HPDE6-E6E7 (cell line): ENCODE measurements around the gene SPATS2.
"Not testable (repeated sequence)": the region's sequence is repeated elsewhere in the genome, so short reads cannot be mapped to it uniquely, and the experiment has no call there.

ENCODE experiments used
- DNase-seq: peaks from one replicate; pipeline ENCODE4 v3.0.0; 2011; ENCODE audit warnings: missing footprints; ENCODE audit errors: extremely low spot score

The SPATS2 gene

DNA sequence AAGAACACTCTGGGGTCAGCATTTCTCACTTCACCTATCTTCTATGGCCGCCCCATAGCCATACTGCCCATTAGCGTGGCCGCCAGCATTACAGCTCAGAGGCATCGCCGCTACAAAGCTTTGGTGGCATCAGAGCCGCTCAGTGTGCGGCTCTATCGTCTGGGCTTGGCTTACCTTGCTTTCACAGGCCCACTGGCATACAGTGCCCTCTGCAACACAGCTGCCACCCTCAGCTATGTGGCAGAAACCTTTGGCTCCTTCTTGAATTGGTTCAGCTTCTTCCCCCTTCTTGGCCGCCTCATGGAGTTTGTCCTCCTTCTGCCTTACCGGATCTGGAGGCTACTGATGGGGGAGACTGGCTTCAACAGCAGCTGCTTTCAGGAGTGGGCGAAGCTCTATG, 18.0 kb upstream of the SPATS2 start:
- DNase-seq = no peak

DNA sequence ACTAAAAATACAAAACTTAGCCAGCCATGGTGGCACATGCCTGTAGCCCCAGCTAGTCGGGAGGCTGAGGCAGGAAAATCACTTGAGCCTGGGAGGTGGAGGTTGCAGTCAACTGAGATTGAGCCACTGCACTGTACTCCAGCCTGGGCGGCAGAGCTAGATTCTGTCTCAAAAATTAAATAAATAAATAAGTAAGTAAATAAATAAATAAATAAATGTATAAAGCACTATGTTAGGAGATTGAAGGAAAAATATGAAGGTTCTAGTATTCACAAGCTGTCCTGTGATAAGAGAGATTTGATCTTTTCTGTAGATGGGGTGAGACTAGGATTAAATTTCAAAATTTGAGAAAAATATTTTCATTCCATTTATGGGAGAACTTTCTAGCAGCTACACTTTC, 14.9 kb upstream of the SPATS2 start:
- DNase-seq = no peak

DNA sequence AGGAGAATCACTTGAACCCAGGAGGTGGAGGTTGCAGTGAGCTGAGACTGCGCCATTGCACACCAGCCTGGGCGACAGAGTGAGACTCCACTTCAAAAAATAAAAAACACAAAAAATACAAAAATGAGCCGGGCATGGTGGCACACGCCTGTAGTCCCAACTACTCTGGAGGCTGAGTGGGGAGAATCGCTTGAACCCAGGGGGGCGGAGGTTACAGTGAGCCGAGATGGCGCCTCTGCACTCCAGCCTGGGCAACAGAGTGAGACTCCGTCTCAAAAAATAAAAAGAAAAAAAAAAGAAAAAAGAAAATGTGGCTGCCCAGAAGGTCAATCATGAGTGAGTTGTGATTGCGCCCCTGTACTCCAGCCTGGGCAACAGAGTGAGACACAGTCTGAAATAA, 11.3 kb upstream of the SPATS2 start:
- DNase-seq = no peak

DNA sequence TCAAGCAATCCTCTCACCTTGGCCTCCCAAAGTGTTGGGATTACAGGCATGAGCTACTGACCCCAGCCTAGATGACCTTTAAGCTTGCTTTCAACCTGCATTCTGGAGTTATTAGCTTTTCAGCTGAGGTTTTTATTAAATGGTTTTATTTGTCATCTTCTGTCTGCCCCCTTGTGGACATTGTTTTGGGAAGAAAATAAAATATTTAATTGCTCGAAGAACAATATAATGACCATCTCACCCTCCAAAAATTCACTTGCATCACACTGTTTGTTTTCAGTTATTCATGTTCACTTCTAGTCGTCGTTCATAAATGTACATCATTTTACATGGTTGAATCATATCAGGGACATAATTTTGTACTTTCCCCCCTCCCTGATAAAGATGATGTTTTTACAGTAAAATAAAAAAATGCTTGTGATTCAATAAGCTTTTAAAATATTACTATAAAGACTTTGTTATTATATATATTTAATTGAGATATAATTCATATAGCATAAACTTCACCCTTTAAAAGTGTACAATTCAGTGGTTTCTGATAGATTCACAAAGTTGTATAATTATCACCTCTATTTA, 10.1 kb upstream of the SPATS2 start:
- no peak for DNase-seq

DNA sequence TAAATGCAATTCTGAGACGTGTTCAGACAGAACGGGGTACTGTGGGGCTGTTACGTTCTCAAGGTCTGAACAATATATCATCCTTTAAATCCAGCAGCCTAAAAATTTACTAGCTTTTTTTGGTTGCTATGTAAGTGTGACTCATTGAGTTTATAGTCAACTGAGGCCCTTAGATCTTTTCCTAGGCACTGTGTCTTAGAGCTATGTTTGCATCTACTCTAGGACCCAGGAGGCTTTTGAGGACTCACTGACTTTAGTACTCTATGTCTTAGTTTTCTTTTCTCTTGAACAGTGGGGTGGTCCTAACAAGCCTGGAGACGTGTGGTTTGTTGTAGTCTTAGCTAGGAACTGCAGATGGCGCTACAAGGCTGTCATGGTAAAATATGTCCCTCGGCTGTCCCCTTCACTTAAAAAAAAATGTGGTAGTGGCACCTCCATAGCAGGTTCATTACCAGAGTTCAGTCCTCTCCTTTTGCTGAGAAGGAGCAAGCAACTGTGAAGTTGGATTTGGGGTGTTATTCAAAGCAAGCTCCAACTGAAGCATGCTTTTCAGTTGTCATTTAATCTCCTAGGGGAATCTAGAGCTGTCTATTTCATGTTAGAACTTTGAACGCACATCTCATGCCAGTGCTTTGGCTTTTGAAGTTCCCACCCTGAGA, 8.7 kb upstream of the SPATS2 start:
- DNase-seq = no peak

DNA sequence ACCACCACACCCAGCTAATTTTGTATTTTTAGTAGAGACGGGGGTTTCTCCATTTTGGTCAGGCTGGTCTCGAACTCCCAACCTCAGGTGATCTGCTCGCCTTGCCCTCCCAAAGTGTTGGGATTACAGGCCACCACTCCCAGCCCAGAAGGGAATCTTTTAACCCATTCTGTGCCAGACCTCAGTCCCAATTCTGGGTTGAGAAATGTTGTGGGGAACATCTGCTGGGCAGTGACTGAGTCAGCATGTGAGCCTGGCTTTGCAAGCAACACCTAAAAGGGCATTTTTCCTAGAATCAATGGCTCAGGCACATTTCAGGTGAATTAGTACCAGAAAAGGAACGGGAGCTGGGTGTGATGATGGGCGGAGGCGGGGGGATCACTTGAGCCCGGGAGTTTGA, 7.6 kb upstream of the SPATS2 start:
- no peak for DNase-seq

DNA sequence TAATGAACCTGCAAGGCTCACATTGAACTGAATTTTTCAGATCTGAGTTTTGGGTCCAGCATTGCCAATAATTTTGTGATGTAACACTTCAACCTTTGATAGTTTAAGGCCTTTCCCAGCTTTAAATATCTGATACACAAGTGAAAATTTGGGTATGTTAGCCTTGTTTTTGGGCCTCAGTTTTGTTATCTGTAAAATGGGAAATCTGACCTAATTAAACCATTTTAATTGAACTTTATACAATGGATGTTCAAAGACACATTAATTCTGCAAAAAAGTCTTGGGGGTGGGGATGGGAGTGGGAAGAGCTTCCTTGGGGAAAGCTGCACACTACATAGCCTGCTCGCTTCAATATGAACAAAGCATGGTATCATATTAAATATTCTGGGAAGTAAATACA, 5.2 kb upstream of the SPATS2 start:
- DNase-seq = no peak

DNA sequence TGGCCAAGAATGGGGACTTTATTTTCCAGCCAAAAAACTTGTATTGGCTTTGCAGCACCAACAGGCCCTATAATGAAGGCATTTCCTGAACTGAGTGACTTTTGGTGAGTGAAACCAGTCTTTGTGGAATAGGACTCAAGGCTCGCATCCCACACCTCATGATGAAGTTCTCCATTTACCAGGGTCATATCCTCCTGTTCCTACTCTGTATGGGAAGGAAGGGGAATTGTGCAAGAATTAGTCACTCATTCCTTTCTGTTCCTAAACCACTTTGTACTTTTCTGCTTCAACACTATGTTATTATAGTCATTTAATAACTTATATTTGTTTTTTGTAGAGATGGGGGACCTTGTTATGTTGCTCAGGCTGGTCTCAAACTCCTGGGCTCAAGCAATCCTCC, 2.3 kb upstream of the SPATS2 start:
- no peak for DNase-seq

DNA sequence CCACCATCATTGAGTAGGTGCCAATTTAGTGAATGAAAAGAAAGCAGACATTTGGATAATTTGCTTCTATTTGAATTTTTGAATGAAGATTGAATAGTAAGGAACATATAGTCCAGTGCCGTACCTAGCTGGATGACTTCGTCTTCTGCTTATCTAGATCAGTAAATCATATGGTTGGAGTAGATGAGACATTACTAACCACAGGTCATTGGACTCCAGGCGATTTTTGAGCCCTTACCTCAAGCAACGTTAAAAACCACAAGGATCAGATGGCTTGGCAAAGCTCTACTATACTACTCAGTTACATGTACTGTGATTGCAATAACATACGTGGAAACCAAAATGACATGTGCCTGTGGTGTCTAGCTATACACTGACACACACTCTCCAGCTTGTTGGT, 1.7 kb upstream of the SPATS2 start:
- DNase-seq = no peak

DNA sequence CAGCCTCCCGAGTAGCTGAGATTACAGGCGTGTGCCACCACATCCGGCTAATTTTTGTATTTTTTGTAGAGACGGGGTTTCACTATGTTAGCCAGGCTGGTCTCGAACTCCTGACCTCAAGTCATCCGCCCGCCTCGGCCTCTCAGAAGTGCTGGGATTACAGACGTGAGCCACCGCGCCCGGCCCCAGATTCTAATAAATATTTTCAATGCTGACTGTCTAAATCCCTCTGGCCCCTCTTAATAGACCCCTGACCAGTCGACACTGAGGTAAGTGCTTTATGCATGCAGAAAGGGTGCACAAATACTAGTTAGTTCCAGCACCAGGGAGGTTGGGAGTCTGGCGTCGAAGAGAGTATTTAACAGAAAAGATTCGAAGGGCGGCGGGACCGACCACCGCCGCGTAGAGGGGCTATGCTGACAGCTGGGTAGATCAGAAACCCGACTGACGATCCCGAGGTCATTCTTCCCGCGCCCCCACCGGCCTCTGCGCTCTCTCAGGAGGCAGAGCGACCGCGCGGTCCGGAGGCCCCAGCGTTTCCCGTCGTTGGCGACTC, 1.1 kb upstream of the SPATS2 start:
- no peak for DNase-seq

DNA sequence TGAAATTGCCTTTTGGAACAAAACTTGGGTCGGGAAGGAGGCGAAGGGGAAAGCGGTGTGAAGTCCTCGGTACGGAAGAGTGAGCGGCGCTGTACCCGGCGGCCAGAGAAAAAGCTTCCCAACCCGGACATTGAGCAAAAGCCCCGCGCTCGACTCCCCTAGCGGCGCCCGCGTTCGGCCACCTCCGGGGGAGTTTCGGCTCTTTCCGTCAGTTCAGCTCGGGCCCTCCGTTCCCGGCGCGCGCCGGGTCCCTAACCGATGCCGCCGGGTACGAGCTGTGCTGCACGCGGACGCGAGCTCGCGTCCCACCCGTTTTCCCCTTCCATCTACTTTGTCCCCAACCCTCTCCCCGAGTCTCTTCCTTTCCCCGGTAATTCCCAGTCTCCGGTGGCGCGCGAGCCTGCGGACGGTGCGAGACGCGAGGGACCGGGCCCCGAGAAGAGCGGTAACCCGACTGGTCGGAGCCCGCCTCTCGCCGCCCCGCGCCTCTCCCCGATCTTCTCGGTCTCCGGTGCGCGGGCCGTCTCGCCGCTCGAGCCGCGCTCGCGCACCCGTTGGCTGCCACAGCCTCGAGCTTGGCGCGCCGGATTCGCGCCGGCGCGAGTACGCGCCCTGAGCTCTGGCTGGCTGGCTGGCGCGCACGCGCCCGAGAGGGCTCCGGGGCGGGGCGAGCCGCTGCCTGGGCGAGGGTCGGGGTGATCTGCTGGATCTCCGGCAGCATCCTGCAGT, 446 bp upstream of the SPATS2 start:
- peak; percentile 89 for DNase-seq

DNA sequence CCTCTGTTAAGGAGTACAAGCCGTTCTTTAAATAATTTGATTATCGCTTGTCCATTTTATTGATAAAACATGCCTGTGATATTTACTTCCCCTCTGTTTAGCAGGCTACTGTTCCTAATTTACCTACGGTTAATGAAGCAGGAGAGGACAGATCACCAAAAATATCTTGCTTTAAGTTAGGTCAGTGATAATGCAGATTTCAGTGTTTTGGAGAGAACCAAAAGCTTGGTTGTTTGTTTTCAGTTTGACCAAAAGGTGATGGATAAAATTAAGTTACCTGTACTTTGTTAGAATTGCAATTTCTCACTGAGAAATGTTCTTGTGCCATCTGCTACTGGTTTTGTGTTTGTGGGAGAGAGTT, 958 bp downstream of the SPATS2 start:
- DNase-seq = no peak

DNA sequence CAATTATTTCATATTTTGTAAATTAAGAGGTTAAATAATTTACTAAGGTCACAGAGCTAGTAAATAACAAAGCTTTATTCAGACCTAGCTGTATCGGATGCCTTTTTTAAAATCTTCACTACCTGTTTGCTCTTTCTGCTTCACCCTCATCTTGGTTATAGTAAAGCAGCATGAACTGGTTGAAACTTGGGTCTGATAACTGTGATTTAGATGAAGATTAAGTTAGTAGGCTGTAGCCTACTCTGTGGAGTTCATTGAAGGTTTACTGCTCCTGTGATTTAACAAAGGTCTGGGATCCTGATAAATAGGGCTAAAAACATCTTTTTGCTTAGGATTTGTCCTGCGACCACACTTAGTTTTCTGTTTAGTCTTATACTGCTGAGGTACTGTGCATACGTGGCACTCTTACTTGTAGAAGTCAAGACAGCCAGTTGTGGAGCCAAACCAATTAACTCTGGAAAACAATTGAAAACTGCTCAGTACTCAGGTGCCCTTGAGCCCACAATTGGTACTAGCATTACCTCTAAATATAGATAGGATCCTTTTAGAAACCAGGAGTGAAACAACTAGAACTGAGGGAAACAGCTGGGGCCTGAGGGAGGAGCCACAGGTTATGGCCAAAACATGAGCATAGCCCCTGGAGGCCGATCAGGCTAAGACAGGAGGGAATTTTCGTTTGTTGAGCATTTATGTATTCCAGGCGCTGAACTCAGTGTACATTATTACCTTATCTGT, 2.3 kb downstream of the SPATS2 start:
- DNase-seq = no peak

DNA sequence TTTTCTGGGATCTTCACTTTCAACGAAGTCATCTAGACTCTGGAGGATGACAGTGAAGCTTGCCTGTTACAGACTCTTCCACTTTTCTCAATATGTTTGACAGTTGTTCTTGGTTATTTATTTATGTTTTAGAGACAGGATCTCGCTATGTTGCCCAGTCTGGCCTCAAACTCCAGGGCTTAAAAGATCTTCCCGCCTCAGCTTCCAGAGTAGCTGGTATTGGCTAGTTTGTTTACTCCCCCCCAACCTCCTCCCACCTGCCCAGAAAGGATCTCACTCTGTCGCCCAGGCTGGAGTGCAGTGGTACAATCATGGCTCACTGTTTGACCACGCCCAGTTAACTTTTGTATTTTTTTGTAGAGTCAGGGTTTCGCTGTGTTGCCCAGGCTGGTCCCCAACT, 3.3 kb downstream of the SPATS2 start:
- no peak for DNase-seq

DNA sequence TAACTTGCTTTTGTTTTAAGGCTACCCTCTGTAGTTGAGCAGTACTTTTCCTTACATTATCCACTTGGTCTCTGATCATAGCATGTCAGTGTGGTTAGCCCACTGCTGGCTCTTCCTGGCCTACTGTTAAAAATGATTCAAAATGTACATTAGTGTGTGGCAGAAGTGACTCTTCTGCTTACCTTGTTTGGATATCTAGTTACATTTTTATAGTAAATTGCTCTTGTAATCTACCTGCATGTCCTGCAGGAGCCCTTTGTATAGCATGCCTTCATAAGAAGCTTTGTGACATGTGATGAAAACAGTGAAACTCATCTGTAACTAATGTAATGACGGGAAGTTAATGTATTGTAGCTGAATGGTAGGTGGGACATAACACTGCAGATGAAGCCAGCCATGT, 8.1 kb downstream of the SPATS2 start:
- DNase-seq = no peak

DNA sequence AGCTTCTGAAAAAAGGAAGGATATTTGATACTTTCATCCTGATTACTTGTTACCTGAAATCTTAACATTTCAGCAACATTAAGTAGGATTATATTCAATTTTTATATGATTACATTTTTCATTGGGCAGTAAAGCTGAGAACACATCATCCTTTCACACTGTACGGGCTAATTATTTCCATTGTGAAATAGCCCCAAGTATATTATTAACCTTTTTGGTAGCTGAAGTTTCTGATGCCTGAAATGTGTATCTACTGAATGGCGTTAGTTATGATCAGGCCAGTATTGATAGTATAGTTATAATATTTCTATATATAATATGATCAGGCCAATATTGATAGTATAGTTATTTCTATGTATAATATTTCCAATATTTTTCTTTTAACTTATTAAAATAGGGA, 10.1 kb downstream of the SPATS2 start:
- no peak for DNase-seq

DNA sequence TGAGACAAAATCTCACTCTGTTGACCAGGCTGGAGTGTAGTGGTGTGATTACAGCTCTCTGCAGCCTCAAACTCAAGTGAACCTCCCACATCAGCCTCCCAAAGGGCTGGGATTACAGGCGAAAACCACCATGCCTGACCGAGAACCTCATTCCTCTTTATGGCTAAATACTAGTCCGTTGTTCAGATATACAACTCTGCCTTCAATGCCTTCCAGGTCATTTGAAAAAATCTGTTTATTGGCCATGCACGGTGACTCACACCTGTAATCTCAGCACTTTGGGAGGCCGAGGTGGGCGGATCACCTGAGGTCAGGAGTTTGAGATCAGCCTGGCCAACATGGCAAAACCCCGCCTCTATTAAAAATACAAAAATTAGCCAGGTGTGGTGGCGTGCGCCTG, 12.9 kb downstream of the SPATS2 start:
- DNase-seq = not testable (repeated sequence)

DNA sequence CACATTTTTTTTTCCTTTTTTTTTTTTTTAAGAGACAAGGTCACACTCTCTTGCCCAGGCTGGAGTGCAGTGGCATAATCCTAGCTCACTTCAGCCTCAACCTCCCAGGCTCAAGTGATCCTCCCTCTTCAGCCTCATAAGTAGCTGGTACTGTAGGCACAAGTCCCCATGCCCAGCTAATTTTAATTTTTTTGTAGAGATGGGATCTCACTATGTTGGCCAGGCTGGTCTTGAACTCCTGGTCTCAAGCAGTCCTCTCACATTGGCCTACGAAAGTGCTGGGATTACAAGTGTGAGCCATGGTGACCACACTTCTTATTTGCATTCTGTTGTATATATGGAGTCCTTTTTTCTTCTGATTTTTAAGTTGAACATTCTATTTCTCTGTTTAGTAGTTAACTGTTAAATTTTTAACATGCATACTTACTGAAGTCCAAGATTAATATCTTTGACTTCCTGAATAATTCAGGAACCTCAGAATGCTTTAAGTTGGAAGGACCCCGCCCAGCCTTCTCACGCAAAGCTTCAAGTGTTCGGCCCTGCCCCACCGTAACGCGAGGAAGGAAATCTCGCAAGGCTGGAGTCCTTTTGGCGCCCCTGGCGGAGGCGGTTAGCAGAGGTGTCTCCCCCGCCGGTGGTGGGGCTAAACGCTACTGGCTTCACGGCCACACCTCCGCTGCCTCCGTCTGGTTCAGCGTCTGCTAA, 21.6 kb downstream of the SPATS2 start:
- DNase-seq = no peak

DNA sequence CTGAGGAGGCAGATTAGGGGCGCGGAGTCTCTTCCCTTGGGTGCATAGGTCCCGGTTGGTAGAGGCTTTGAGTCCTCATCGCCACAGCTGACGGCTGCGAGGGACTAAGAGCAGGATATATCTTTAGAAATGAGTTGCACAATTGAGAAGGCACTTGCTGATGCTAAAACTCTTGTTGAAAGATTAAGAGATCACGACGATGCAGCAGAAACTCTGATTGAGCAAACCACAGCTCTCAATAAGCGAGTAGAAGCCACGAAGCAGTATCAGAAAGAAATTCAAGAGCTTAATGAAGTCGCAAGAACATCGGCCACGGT, 22.1 kb downstream of the SPATS2 start:
- DNase-seq = no peak

DNA sequence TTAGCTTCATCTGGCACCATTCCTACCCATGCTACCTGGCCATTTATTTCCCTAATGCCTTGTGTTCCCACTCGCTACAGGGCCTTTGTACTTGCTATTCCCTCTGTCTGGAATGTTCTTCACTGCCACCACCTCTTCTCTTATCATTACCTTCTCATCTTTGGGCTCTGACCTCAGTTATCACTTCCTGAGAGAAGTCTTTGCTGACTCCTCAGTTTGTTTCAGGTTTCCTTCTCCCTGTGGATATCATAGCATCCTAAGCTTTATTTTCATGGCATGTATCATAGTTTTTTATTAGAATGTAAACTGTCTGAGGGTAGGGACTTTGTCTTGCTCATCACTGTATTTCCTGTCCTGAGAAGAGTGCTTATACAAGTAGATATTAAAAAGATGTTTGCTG, 29.7 kb downstream of the SPATS2 start:
- DNase-seq = no peak

DNA sequence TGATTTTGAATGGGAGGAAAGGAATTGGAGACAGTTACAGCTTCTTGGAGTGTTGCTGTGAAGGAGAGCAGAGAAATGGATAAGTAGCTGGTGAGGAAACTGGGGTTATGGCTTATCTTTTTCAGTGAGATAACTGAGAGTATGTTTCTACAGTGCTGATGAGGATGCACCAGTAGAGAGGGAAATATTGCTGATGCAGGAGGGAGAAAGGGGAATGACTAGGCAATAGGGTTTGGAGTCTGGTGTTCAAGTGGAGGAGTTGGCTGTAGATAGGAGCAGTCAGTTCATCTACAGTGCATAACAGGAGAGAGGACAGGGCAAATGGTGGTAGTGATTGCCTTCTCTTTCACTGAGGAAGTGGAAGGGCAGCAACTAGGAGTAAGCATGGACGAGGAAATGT, 33.0 kb downstream of the SPATS2 start:
- no peak for DNase-seq

DNA sequence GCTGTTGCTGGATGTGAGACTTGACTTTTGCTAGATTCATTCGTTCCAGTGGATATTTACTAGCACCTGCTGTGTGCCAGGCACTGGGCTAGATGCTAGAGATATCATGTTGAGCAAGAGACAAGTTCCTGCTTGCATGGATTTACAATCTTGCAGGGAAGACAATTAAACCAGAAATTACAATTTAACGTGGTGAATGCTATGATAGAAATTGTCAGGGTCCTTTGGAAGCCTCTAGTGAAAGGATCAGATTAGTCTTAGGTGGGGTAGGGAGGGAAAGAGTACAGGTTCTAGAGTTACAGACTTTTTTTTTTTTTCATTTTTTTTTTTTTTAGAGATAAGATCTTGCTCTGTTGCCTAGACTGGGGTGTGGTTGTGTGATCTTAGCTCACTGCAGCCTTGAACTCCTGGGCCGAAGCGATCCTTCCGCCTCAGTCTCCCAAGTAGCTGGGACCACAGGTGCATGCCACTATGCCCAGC, 36.7 kb downstream of the SPATS2 start:
- no peak for DNase-seq
